ENCODE measurements around the gene SCYGR4.

DNA sequence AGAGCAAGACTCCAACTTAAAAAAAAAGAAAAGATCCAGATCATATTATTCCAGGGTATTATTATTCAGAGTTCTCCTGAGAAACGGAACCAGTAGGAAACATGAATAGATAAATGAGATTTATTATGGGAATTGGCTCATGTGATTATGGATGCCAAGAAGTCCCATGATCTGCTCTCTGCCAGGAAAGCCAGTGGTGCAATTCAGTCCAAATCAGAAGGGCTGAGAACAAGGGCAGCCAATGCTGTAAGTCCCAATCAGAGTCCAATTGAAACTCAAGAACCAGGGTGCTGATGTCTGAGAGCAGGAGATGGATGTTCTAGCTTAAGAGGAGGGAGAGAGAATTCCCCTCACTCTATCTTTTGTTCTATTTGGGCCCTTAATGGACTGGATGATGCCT, 10.8 kb upstream of the SCYGR4 start:
- TF ChIP-seq EZH2 (IDR thresholded peaks at IDR 0.05; ENCODE audit: insufficient read depth, poor library complexity, severe bottlenecking) (no peak), EZH2phosphoT487 (IDR thresholded peaks at IDR 0.05; ENCODE audit: insufficient read depth, low read depth) (no peak)

All from GM23248 (cell line).